Keratinocyte (primary cell): ENCODE data around the gene PRICKLE4. TPM values are rescaled to one million over a fixed set of nuclear protein-coding genes. Genes with fewer than 3 reads are reported as not detected.

Experiments used
- DNase-seq: peaks from one replicate; pipeline ENCODE4 v3.0.0-alpha.2; 2011; ENCODE audit warnings: low read depth, missing footprints, low spot score
- FAIRE-seq: peaks from 2 replicates; lab custom pipeline; 2011; peaks lifted over from hg19 to GRCh38; lab: Jason Lieb, UNC
- H2AFZ ChIP-seq: 2 replicates; pipeline ENCODE4 v1.6.0; 2012; ENCODE audit warnings: low read length, control low read depth, inconsistent platforms; ENCODE audit not compliant: control insufficient read depth
- H3K27ac ChIP-seq: 2 replicates; pipeline ENCODE4 v1.5.1; 2011; ENCODE audit warnings: low read length; ENCODE audit not compliant: control insufficient read depth, insufficient read depth
- H3K27me3 ChIP-seq: 3 replicates; pipeline ENCODE4 v1.6.0; 2011; ENCODE audit warnings: low read length; ENCODE audit not compliant: control insufficient read depth, insufficient read depth; ENCODE audit errors: extremely low read depth
- H3K36me3 ChIP-seq, 2 experiments: 2 replicates in 1 of 2; 3 replicates in 1 of 2; pipeline ENCODE4 v1.5.1; 2011; ENCODE audit warnings: low read length in 2 of 2, mild to moderate bottlenecking in 1 of 2; ENCODE audit not compliant: control insufficient read depth in 2 of 2, insufficient read depth in 2 of 2; ENCODE audit errors: extremely low read depth in 1 of 2
- H3K4me1 ChIP-seq: 3 replicates; pipeline ENCODE4 v1.5.1; 2011; ENCODE audit warnings: low read length; ENCODE audit not compliant: control insufficient read depth, insufficient read depth; ENCODE audit errors: extremely low read depth
- H3K4me2 ChIP-seq: 3 replicates; pipeline ENCODE4 v1.6.0; 2011; ENCODE audit warnings: low read depth, low read length; ENCODE audit not compliant: control insufficient read depth, insufficient read depth; ENCODE audit errors: extremely low read depth
- H3K4me3 ChIP-seq, 3 experiments: fragments of 200-600 bp in 1 of 3; sonication (generic) in 1 of 3; 2 replicates in 2 of 3; 3 replicates in 1 of 3; pipeline ENCODE4 v1.5.1; 2011 to 2016; ENCODE audit warnings: low read length in 3 of 3, mild to moderate bottlenecking in 3 of 3, control low read depth in 2 of 3, inconsistent platforms in 1 of 3, low read depth in 1 of 3, mixed read lengths in 1 of 3, mixed run types in 1 of 3, moderate library complexity in 1 of 3; ENCODE audit not compliant: control insufficient read depth in 2 of 3, insufficient read depth in 2 of 3; ENCODE audit errors: extremely low read depth in 1 of 3
- H3K79me2 ChIP-seq: 2 replicates; pipeline ENCODE4 v1.6.0; 2012; ENCODE audit warnings: low read length; ENCODE audit not compliant: control insufficient read depth, insufficient read depth
- H3K9ac ChIP-seq: 3 replicates; pipeline ENCODE4 v1.6.0; 2011; ENCODE audit warnings: low read length; ENCODE audit not compliant: control insufficient read depth, insufficient read depth; ENCODE audit errors: extremely low read depth
- H3K9me1 ChIP-seq: 3 replicates; pipeline ENCODE4 v1.6.0; 2011; ENCODE audit warnings: low read length; ENCODE audit not compliant: control insufficient read depth, insufficient read depth; ENCODE audit errors: extremely low read depth
- H3K9me3 ChIP-seq: 2 replicates; pipeline ENCODE4 v1.5.1; 2012; ENCODE audit warnings: low read depth, low read length; ENCODE audit not compliant: control insufficient read depth
- H4K20me1 ChIP-seq: 3 replicates; pipeline ENCODE4 v1.6.0; 2011; ENCODE audit warnings: low read length; ENCODE audit not compliant: control insufficient read depth, insufficient read depth; ENCODE audit errors: extremely low read depth
- EZH2 ChIP-seq: IDR thresholded peaks from one replicate; pipeline ENCODE4 v1.6.1; 2012; ENCODE audit warnings: inconsistent platforms, mild to moderate bottlenecking, low read length, moderate library complexity
- dilution Hi-C: fragments of 300-500 bp; cut with MboI; formaldehyde crosslinking; loops from one replicate; pipeline ENCODE4 v1.7.0; 2020; ENCODE audit warnings: low sequenced_read_pairs; ENCODE audit not compliant: extremely low pct_ligation_motif_present
- polyA plus RNA-seq, 5 experiments: library from polyadenylated mRNA; depleted of rRNA in 3 of 5; stranded (reverse) in 3 of 5; stranded (forward) in 1 of 5; unstranded in 1 of 5; fragments of >200 nt; gene quantifications; 1 replicate in 1 of 5; 2 replicates in 3 of 5; 3 replicates in 1 of 5; pipeline versions ENCODE4 v1.2.1 to v1.2.3, GENCODE V29; 2011 to 2012; ENCODE audit warnings: missing spikeins in 2 of 5, low read depth in 1 of 5, low replicate concordance in 1 of 5
- TF ChIP-seq, protein P1 (sequence below), 3 experiments: IDR thresholded peaks in 1 of 3; conservative IDR thresholded peaks in 1 of 3; optimal IDR thresholded peaks in 1 of 3; 2 replicates in 2 of 3; 3 replicates in 1 of 3; pipeline versions ENCODE3 to v1.5.1; 2011; ENCODE audit warnings: low read length in 3 of 3, mild to moderate bottlenecking in 3 of 3, moderate library complexity in 2 of 3, control low read depth in 1 of 3, inconsistent platforms in 1 of 3; ENCODE audit not compliant: insufficient read depth in 2 of 3; ENCODE audit errors: extremely low read depth in 1 of 3

PRICKLE4 gene
- polyA plus RNA-seq, 1 donor (not counting 4 experiments of a cell fraction or from before 2014, with no cell fraction given) = 0.13 TPM

DNA sequence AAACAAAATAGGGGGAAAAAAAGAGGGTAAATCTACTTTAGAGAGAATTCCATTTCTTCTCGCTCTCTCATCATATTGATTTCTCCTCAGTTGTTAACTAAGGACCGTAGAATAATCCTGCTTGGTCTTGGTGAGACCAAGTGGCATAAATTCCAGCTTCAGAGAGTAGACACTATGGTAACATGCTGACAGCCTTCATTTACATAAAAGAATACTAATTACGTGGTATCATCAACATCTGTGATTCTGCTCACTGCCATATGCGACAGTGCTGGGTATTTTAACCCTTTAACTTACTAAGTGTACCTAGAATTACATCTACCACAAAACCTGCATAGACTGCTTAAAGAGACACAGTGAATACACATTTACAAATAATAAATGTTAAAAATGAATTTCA is 34.0 kb downstream of the PRICKLE4 start:
- H3K9me1 ChIP-seq = no peaks in the 10 kb centered on the region
- dilution Hi-C loops = no loop called here
- no peak overlapping the region for H3K4me3 ChIP-seq
- H3K9me3 ChIP-seq = no peaks in the 10 kb centered on the region
- no peak overlapping the region for H3K9ac ChIP-seq
- FAIRE-seq = no peak
- H3K4me1 ChIP-seq = peaks cover 14% of the 10 kb centered on the region
- H2AFZ ChIP-seq = no peak overlapping the region
- TF ChIP-seq, protein P1, sequence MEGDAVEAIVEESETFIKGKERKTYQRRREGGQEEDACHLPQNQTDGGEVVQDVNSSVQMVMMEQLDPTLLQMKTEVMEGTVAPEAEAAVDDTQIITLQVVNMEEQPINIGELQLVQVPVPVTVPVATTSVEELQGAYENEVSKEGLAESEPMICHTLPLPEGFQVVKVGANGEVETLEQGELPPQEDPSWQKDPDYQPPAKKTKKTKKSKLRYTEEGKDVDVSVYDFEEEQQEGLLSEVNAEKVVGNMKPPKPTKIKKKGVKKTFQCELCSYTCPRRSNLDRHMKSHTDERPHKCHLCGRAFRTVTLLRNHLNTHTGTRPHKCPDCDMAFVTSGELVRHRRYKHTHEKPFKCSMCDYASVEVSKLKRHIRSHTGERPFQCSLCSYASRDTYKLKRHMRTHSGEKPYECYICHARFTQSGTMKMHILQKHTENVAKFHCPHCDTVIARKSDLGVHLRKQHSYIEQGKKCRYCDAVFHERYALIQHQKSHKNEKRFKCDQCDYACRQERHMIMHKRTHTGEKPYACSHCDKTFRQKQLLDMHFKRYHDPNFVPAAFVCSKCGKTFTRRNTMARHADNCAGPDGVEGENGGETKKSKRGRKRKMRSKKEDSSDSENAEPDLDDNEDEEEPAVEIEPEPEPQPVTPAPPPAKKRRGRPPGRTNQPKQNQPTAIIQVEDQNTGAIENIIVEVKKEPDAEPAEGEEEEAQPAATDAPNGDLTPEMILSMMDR (optimal IDR thresholded peaks at IDR 0.05 in 1 of 3, IDR thresholded peaks at IDR 0.05 in 1 of 3, conservative IDR thresholded peaks at IDR 0.05 in 1 of 3; ENCODE audit: extremely low read depth in 1 of 3, insufficient read depth in 2 of 3, low read length in 3 of 3) = no peak
- DNase-seq = no peak
- H3K27me3 ChIP-seq = no peaks in the 10 kb centered on the region
- H4K20me1 ChIP-seq = no peaks in the 10 kb centered on the region
- H3K79me2 ChIP-seq = no peaks in the 10 kb centered on the region
- no peak overlapping the region for H3K4me2 ChIP-seq
- H3K27ac ChIP-seq = no peak overlapping the region
- no peaks in the 10 kb centered on the region for H3K36me3 ChIP-seq

DNA sequence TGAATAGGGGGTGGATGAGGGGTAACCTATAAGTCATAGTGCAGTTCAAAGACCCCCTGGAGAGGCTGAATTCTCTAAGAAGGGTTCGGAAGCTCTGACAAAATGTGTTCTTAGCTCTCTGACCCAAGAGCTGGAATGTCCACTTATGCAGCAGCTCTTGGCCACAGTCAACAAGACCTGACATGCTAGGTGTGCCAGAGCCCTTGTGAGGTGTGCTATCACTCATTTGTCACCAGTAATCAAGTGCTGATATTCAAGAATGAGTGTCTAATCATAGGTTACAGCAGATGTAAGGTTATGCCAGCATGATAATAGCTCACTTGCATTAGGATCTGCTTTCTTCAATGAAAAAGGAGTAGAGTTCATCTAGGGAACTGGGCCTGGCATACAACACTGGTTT is 35.0 kb downstream of the PRICKLE4 start:
- Histone ChIP-seq H2AFZ (no peak overlapping the region), H3K4me2 (no peak overlapping the region), H3K27ac (no peak overlapping the region), H3K9ac (no peak overlapping the region), H4K20me1 (no peaks in the 10 kb centered on the region), H3K4me1 (peaks cover 14% of the 10 kb centered on the region), H3K9me1 (no peaks in the 10 kb centered on the region), H3K27me3 (no peaks in the 10 kb centered on the region), H3K9me3 (no peaks in the 10 kb centered on the region), H3K36me3 (no peaks in the 10 kb centered on the region), H3K4me3 (no peak overlapping the region), H3K79me2 (no peaks in the 10 kb centered on the region)
- DNase-seq = no peak
- TF ChIP-seq, protein P1 (optimal IDR thresholded peaks at IDR 0.05 in 1 of 3, IDR thresholded peaks at IDR 0.05 in 1 of 3, conservative IDR thresholded peaks at IDR 0.05 in 1 of 3; ENCODE audit: extremely low read depth in 1 of 3, insufficient read depth in 2 of 3, low read length in 3 of 3) = no peak
- no peak for TF ChIP-seq EZH2
- dilution Hi-C loops = no loop called here
- FAIRE-seq = no peak
